Activated naive CD4-positive, alpha-beta T cell treated with Interleukin-2 at 50 U/mL for 16 hours (primary cell): Measurements from ENCODE around the gene TMEM14C.

Experiments used
- DNase-seq: peaks from one replicate; pipeline ENCODE4 v3.0.0-alpha.2; 2020

The TMEM14C gene

GRCh38 chr6:10771371-10771894, 48.6 kb downstream of the TMEM14C start:
- DNase-seq: no peak

GRCh38 chr6:10778230-10778629, 55.4 kb downstream of the TMEM14C start:
- no peak for DNase-seq

GRCh38 chr6:10779076-10779475, 56.2 kb downstream of the TMEM14C start:
- no peak for DNase-seq
